ENCODE results near the gene SGPP2.
"Not testable (repeated sequence)": the region's sequence is repeated elsewhere in the genome, so short reads cannot be mapped to it uniquely, and the experiment has no call there.

SGPP2 gene

DNA sequence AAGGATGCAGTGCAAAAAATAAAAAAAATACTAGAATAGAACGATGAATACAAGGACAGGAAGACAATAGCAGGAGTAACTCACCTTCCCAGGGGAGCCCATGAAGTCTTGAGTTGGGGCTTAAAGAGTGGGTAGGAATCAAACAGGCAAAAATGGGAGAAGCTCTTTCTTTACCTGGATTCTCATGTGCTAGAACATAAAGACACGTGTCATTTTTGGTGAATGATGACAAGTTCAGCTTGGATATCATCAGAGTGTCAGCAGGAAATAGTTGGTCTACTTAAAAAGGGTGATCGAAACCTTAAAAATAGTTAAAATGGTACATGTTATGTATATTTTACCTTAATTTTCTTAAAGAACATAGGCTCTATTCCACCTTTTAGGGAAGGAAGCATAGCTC is 5.7 kb downstream of the SGPP2 start:
- no peak for FAIRE-seq

- FAIRE-seq: no peak
Measured at GRCh38 chr2:222430681-222431080, 6.3 kb downstream of the SGPP2 start.

GRCh38 chr2:222431869-222432268 is 7.5 kb downstream of the SGPP2 start:
- no peak for FAIRE-seq

- FAIRE-seq: peak; percentile 38
Measured at GRCh38 chr2:222433332-222434173, 9.2 kb downstream of the SGPP2 start.

- no peak for FAIRE-seq
Measured at GRCh38 chr2:222434204-222434603, 9.9 kb downstream of the SGPP2 start.

DNA sequence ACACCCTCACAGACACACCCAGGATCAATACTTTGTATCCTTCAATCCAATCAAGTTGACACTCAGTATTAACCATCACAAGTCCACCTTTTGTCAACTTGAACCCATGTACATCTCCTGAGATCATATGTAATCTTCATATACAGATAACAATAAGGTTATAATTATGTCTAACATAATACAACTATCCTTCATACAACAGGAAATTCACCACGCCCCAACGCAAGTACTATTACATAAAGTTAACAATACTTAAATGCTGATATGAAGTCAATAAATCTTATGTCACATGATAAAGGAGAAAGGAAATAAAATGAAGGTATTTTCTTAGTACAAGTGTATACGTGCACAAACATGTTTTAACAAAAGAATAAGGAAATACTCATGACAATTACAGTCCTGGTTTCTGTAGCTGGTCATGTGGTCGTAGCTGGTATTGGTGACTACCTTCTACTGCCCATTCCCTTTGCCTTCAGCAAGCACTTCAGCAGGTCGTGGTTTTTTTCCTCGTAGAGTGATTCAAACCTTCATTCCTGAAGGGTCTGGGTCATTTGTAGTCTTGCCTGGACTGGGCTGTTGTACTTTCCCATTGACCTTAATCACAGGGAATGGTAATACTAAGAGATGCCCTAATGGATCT is 11.2 kb downstream of the SGPP2 start:
- not testable (repeated sequence) for FAIRE-seq

DNA sequence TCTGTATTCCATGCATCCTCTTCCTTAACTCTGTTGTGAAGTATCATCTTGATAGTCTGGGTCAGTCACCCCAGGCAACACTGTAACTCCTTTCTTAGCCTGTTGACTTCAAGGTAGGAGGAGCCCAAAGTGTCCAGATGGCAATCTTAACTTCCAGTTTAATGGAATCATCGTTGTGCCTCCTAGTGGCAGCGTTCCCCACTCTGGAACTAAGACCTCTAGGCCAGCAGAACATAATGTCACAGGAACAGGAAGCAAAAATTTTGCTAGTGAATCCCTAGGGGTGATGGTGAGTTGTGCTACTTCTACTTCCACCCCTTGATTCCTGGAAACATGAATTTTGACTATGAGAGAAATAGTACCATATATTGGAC is 11.7 kb downstream of the SGPP2 start:
- no peak for FAIRE-seq

DNA sequence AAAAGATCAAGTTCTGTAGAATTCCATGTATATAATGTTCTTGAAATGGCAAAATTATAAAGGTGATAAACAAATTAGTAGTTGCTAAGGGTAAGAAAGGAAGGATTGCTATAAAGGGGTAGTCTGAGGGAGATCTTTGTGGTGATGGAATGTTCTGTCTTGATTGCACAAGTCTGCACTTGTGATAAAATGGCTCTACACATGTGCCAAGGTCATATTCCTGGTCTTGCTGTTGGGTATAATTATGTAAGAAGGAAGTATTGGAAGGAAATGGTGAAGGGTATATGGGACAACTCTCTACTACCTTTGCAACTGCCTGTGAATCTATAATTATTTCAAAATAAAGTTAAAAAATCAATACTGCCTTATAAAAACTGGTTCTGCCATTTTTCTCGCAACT is 15.3 kb downstream of the SGPP2 start:
- no peak for FAIRE-seq

DNA sequence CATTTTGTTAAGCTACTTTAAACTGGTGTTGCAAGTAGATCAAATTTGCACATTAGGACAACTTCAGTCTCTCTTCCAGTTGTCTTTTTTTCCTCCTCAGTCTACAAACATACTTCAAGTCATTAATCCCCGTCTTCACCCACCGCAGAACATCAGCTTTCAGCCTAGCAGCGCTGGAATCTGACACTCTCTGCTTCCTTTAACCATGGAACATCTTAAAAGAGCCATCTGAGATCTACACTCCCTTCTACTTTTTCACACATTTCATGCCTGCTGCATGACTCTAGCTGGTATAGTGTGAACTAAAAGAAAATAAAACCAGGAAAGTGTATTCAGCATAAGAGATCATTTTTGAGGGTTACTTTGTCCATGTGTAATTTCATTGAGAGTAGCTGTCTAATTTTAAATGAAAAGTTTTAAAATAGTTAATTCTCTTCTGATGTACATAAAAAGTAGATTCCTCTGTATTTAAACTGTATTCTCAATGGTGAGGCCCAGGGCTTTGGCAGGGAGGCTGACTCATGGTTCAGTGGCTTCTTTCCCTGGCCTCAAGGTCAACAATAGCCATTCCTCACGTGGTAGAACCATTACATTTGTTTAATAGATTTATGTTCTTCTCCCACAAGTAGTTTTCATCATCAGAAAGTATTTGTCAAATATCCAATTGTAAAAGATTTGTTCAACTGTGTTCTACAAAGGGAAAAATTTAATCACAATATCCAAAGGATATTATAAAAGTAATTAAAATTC is 16.5 kb downstream of the SGPP2 start:
- FAIRE-seq: no peak

DNA sequence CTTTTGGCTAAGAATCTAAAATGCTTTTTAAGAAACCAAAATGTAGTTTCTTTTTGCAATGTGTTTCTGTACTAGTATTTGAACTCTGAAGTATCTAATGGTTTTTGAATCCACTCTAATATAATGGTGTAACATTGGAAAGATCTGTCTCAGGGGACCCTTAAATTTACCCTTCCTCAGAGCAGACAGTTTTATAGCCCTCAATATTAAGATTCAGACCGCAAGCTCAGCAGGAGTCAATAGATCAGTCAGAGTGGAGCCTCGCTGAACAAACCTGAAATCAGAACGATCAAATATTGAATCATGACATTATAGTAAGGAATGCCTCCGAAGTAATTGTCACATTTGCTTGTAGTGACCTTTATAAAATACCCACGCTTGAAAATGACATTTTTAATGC is 18.3 kb downstream of the SGPP2 start:
- FAIRE-seq: no peak

DNA sequence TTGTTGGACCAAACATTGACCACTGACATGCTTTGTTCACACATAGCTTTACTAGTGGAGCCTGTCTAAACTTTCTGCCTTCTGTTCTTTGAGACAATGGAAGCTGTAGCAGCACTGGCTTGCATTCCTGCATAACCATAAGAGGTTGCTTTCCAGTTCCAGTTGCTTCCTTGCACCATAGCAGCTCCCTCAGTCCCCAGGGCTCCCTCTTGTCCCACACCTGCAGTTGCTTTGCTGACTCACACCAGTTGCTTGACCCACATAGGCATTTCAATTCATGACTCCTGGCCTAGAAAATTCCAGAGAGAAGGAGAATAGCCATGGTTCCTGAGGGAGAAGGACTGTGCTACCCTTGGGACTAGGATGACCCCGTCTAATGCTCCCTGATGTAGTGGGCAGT is 20.9 kb downstream of the SGPP2 start:
- FAIRE-seq: no peak

GRCh38 chr2:222447131-222447530 is 22.8 kb downstream of the SGPP2 start:
- FAIRE-seq: no peak

DNA sequence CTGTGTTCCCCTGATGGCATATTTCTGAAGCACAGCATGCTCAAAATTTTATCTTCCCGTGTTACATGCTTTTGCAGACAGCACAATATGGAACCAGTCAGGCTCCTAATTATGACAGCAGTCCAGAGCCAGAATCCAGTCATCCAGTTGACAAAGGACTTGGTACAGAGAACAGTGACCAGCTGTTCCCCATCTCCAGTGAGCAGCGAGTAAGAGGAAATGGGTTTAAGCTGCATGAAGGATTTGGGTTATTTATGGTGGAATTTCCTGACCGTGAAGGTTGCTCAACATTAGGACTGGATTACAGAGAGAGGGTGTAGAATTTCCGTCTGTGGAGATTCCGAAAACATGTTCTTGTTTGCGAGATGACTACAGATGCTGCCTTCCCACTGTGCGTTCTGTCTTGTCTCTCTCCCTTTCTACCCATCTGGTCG is 24.4 kb downstream of the SGPP2 start:
- no peak for FAIRE-seq

DNA sequence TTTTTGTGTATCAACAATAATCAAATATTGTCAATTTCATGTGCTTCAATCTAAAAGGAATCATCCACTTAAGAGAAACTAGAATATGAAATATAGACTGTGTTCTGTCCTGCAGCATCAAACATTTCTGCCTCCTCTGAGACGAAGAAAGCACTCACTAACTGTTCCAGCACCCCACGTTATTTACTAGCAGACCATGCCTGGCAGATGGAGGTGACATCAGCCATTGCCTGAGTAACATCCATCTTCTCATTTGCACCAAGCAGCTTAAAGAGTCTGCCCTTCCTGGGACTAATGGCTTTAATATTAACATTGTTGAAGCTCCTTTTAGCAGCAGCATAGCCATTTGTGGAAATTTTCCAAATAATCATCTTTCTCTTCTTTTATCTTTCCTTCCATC is 25.7 kb downstream of the SGPP2 start:
- peak; percentile 38 for FAIRE-seq

DNA sequence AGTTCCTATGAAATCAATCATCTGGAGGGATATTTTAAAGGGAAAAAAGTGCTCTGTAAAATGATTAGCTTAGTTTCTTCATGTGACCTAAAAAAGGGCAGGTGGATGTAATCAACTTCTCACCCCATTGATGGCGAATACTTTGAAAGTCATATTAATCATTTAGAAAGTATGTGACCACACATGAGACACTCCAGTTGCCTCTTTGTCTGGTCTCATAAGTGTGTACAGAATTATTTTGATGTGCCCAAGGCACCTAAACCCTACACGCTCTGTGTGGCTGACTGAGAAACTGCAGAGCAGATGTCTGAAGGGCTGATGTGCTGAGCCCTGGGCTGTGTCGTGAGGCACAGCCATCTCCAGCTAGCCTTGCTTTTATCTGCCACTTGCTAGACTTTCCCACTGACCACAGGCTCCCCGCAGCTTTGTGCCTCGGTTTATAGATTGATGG is 26.9 kb downstream of the SGPP2 start:
- FAIRE-seq: no peak

- no peak for FAIRE-seq
Measured at GRCh38 chr2:222452422-222452950, 28.1 kb downstream of the SGPP2 start.

DNA sequence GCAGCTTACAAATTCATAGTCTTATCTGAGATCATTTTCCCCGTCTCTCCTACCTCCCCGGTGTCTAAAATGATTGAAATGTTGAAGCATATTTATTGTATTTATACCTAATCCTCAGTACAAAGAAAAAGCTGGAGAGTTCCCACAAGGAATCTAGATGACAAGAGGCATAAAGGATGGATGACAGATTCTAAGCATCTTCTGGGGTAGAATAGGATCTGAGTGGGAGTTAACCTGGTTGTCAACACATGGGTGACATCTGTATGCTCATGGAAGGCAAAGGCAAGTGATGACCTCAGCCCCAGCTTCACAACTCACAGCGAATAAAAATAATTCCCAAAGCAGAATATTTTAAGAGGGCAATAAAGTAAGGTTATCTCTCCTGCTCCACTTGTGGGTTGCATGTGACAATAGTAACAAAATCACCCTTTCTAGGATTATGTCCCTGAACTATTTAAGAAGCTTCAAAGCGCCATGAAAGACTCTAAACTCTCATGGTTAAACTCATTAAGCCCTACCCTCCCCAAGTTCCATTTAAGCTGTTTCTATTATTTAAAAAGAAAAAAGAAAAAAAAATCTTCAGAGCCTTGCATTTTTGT is 32.2 kb downstream of the SGPP2 start:
- FAIRE-seq: no peak

- no peak for FAIRE-seq
Measured at GRCh38 chr2:222459983-222460382, 35.6 kb downstream of the SGPP2 start.

DNA sequence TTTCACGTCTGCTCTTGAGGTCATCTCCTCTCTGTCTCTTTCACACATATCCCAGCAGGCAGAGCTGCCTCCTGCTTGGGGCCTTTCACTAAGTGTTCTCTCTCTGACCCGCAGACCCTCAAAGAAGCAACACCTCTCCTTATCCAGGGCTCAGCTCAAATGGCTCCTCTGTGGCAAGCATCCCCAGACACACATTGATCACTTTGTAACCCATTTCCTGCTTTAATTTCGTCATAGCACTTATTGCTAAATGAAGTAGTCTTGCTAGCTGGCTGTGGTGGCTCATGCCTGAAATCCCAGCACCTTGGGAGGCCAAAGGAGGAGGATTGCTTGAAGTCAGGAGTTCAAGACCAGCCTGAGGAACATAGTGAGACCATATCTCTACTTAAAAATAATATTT is 41.4 kb downstream of the SGPP2 start:
- no peak for FAIRE-seq

- no peak for FAIRE-seq
Measured at GRCh38 chr2:222468346-222468745, 44.0 kb downstream of the SGPP2 start.

DNA sequence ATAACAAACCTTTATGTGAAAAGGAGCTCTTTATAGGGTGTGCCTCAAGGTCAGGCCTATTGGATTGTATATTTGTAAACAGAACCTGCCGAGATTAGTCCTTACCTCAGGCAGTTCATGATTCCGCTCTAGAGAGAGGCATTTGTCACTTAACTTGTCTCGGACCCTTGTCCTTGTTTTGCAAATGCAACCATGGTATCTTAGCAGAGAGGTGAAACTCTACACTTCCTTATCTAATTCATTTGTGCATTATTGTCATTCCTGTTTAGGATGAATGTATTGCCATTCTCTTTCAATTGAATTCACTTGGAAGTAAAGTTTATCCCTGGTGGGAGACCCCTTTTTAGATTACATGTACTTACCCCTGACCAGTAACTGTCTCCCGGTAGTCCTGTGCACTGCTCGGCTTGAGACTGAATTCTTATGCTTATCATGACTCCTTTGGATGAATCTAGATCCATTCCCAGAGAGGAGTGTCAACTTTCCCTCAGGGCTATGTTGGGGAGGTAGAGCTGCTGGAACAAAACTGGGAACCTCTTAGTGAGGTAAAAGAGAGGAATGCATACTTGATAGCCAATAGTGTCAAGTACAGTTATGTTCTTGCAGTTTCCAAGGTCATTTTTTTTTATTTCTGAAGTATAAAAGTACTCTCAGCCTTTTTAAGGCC is 46.6 kb downstream of the SGPP2 start:
- FAIRE-seq: no peak

DNA sequence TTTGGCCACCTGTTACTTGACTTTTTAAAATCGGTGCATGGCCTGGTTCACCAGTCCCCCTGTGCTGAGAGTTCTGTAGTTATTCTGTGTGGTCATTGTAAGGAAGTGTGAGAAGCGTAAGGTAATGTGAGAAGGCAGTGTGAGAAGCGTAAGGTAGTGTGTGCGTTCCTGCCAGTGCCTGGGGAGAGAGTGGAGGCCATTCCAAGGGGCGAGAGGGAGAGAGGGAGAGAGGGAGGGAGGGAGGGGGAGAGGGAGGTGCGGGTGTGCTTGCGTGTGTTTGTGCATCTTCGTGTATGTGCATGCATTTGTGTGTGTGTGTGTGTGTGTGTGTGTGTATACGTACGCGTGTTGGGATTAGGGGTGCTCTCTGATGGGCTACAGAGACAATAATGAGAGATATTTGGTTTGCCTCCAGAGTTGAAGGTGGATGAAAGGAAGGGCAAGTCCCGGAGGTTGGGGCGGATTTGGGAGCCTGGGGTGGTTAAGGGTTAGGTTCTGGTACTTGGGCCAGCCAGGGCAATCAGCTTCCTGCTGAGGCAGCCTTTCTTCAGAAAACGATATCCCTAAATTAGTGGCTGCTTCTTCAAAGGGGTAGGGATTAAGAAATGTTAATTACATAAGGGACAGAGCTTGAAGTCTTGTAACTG is 53.7 kb downstream of the SGPP2 start:
- FAIRE-seq: no peak

All from islet of Langerhans (tissue), 1 donor.